ENCODE measurements around the gene LARP1.

LARP1 gene

GRCh38 chr5:154861946-154862345 is 106.8 kb downstream of the LARP1 start:
- DNase-seq, result no peak

GRCh38 chr5:154862766-154863165 is 107.6 kb downstream of the LARP1 start:
- DNase-seq, result no peak

GRCh38 chr5:154863291-154864080 is 108.3 kb downstream of the LARP1 start:
- DNase-seq, result no peak

GRCh38 chr5:154865466-154866184 is 110.4 kb downstream of the LARP1 start:
- no peak for DNase-seq

- DNase-seq, result no peak
Measured at GRCh38 chr5:154866841-154867240, 111.7 kb downstream of the LARP1 start.
